T-helper 1 cell treated with Interleukin-12 subunit alpha and Interleukin-12 subunit beta and Interleukin-4 antibody, amounts not matched to agents 30 ng/mL and 1 ng/mL, for 36 hours (primary cell): ENCODE data around the gene AGPAT1. TPM values are rescaled to one million over a fixed set of nuclear protein-coding genes. Genes with fewer than 3 reads are reported as not detected.
"Not testable (repeated sequence)": the region's sequence is repeated elsewhere in the genome, so short reads cannot be mapped to it uniquely, and the experiment has no call there.

Source experiments
- intact Hi-C: fragments of 100-400 bp; cut with micrococcal nuclease; formaldehyde crosslinking; loops from one replicate; pipeline ENCODE4 v1.15.1; 2024
- total RNA-seq: library from RNA; stranded (reverse); gene quantifications from 2 replicates; pipeline ENCODE4 v1.2.3, GENCODE V29; 2022

Gene AGPAT1
- 45.0 and 46.4 TPM in 2 replicates for total RNA-seq

- intact Hi-C loops, result loop anchor here (2.0 to 10.0 kb wide), 7 partner anchors 473 to 1849 kb away; partner anchors contain the start of genes ABHD16A, ATP6V1G2, CSNK2B and CUTA
These were observed at the start of gene AGPAT1 for GRCh38 chr6:32175711-32176475. Gene AGPAT1 (minus strand): TSS chr6:32176084. CDS start chr6:32171496, 4,588 bp downstream.

GRCh38 chr6:32224696-32225095 is 48.8 kb upstream of the AGPAT1 start:
- intact Hi-C loops, result no loop called here

DNA sequence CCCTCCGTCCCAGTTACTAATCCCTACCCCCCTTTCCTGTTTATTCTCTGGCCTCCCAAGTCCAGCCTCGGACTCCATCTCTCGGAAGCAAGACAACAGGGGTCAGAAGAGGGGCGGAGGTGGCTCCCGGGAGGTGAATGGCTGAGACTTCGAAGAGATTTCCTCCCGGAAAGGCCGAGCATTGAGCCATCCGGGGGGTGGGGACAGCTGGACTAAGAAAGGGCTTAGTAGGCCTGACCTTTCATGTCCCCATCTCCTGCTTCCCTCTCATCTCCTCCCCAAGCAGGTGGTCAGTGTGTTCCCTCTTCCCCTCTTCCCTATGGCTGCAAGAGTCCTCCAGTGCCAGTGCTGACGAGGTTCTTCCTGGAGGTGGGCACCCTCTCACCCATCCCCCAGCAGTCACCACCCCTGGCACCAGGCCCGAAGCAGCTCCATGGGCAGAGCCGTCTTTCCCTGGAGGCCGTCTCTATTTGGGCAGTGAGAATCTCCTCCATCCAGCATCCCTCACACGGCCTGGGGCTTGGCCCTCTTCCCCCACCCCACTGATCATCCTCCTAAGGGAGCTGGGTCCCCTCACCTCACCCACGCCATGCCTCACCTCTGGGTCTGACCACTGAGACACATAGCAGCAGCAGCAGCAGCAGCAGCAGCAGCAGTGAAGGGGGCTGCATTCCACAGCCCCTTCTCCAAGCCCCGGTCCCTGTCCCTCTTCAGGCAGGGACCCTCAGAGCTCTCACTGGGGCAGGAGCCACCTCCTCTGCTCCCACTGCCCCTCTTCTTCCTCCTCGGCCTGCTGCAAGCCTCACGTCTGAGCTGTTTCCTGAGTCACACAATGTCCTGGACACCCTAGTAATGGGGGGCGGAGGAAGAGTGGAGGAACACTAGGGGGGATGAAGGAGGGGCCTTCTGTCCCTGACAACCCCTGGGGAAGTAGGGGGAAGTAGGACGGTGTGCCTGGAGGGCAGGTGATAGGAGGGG is 47.7 kb upstream of the AGPAT1 start, which contains the start of gene NOTCH4:
TSS of gene NOTCH4 (minus strand) at position 810 of the 978 bp plus-strand sequence. CDS start at position 671, 139 bp downstream.
- intact Hi-C loops, result no loop called here

- intact Hi-C loops, result no loop called here
These were observed 46.7 kb upstream of the AGPAT1 start for GRCh38 chr6:32222333-32223230.

- intact Hi-C loops, result no loop called here
These were observed 44.1 kb upstream of the AGPAT1 start for GRCh38 chr6:32220021-32220420.

DNA sequence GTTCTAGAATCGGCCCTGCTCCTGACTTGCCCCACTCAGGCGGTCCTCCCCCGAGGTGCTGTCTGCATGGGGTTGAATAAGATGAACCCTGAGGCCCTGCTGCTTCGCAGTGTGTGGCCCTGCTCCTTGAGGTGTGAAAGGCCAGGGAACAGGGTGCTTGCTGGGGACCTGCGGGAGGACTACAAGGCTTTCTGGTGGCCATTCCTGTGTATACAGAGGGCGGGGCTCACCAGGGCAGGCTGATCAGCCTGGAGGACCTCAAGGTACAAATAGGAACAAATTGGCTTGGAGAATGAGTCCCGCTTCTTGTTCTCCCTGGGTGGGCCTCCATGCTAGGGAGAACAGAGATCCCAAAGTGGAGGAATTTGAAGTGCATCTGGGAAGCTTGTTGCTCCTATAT is 42.3 kb upstream of the AGPAT1 start:
- intact Hi-C loops, result no loop called here

DNA sequence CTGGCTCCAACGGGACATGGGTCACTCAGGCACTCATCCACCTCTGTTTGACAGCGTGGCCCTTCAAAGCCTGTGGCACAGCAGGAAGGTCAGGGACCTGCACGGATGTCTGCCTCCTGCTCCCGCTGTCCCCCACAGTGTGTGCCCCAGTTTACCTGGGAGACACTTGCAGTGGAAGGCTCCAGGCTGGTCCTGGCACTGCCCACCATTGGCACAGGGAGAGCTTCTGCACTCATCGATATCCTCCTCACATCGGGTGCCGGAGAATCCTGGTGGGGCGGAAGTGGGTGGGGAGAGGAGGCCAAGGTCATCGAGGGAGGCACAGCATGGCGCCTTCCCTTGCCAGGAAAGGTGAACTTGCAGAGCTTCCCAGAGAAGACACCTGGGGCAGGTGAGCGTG is 41.1 kb upstream of the AGPAT1 start:
- intact Hi-C loops, result no loop called here

GRCh38 chr6:32216285-32216684 is 40.4 kb upstream of the AGPAT1 start:
- intact Hi-C loops, result no loop called here

DNA sequence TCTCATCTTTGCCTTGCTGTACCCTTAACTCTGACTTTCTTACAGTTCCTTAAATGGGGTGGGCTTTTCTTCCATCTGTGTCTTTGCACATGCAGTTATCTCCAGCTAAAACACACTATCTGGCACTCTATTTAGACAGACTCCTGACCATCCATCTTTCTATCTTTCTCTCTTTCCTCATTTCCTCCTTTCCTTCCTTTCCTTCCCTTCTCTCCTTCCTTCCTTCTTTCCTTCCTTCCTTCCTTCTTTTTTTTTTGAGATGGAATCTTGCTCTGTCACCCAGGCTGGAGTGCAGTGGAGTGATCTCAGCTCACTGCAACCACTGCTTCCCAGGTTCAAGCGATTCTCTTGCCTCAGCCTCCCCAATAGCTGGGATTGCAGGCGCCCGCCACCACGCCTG is 39.7 kb upstream of the AGPAT1 start:
- intact Hi-C loops, result no loop called here

GRCh38 chr6:32214126-32214525 is 38.2 kb upstream of the AGPAT1 start:
- intact Hi-C loops, result no loop called here

- intact Hi-C loops, result no loop called here
These were observed 37.8 kb upstream of the AGPAT1 start for GRCh38 chr6:32213649-32214048.

DNA sequence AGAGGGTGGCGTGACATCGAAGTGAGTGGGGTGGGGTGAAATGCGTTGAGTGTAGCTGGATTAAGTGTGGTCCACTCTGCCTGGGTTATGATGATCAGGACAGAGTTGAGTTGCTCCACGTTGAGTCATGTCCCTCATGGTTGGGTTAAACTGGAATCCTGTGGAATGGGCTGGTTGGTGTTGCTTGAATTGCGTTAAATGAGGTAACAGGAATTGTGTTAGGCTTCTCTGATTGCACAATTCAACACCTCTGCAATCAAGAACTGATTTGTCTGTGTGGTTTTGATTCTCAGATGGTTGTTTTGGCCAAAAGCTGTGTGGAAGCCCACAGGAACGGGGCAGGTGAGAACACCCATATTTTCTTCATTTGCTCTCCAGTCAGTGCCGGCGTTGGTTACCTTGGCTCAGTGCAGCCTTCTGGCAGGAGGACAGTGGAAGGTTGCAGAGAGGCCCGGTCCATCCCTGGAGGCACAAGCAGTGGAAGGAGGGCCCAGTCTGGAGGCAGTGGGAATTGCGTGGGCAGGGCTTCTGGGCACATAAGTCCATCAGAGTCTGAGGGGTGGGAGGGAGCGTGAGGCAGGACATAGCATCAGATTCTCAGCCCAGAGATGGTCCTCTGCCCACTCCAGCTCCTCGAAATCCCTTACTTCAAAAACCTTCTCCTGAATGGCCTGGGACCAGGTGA is 36.3 kb upstream of the AGPAT1 start:
- intact Hi-C loops, result no loop called here

DNA sequence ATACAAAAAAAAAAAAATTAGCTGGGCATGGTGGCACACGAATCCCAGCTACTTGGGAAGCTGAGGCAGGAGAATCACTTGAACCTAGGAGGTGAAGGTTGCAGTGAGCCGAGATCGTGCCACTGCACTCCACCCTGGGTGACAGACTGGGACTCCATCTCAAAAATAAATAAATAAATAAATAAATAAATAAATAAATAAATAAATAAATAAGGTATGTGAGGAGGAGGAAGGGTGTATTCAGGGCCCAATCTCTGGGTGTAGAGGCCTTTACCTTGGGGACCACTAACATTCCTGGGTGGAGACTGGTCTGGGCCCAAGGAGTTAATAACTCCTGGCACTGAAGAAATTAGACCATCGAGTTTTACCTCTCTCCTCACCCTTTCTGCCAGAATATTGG is 35.5 kb upstream of the AGPAT1 start:
- intact Hi-C loops, result not testable (repeated sequence)

DNA sequence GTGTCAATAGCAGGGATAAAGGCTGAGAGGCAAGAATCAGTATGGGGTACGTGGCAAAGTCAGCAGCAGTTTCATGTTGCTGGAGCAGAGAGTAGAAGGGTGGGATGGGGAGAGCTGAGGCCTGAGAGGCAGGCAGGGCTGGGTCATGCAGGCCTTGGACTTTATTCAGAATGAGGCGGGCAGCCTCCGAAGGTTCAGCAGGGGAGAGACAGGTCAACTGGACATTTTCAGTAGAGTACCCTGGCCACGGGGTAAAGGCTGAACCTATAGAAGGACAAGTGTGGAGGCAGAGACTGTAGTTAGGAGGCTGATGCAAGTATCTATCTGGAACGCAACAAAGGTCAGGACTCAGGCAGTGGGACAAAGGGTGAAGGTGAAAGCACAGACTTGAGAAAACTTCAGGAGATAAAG is 34.3 kb upstream of the AGPAT1 start:
- intact Hi-C loops, result no loop called here

DNA sequence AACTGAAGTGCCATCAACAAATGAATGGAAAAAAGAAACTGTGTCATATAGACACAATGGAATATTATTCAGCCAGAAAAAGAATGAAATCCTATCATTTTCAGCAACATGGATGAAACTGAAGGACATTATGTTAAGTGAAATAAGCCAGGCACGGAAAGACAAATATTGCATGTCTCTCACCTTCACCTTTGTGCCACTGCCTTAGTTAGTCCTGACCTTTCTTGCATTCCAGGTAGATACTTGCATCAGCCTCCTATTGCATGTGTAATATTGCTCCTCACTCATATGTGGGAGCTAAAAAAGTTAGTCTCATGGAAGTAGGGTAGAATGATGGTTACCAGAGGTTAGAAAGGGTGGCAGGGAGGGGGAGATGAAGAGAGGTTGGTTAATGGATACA is 33.1 kb upstream of the AGPAT1 start:
- intact Hi-C loops, result no loop called here

GRCh38 chr6:32204268-32204715 is 28.4 kb upstream of the AGPAT1 start:
- intact Hi-C loops, result no loop called here

DNA sequence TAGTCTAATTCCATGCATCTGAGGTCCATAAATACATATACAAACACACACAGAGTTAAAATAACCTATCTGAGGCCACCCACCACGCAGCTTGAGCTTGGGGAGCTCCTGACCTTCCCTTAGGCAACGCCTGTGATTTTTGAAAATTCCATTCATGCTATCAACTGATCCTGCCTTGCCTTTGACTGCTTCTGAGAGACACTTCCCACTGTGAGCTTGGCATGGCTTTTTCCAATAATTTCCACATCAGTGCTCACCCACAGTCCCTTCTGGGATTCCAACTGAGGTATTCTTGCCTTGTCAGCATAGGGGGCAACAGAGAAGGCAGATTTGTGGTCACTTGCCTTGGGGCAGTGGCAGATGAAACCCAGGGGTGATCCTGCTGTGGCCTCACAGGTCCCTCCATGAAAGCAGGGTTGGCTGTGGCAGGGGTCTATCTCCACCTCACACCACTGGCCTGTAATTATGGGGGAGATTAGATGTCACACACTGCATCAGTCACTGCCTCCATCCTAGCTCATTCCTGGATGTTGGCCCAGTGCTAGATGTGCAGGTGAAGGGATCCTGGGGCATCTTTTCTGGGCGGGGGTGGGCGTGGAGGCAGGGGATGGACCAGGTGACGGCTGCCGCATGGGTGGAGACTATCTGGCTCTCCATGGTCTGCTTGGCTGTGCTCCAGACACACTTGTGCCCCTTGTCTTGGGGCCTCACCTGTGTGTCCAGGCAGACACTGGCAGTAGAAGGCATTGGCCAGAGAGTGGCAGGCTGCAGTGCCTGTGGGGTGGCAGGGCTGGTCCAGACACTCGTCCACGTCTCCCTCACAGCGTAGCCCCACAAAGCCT is 27.8 kb upstream of the AGPAT1 start:
- intact Hi-C loops, result no loop called here

GRCh38 chr6:32202186-32202585 is 26.3 kb upstream of the AGPAT1 start:
- intact Hi-C loops, result no loop called here

- intact Hi-C loops, result no loop called here
These were observed 25.0 kb upstream of the AGPAT1 start for GRCh38 chr6:32200711-32201475.
